NCI-H146 treated with DMSO at 0.1 percent for 48 hours (cell line): ENCODE results near the gene SNCAIP.
"Not testable (repeated sequence)": the region's sequence is repeated elsewhere in the genome, so short reads cannot be mapped to it uniquely, and the experiment has no call there.

Experiments used
- DNase-seq: peaks from one replicate; lab custom pipeline; 2025; ENCODE audit not compliant: unreplicated experiment; lab: John Stamatoyannopoulos, UW

SNCAIP gene

GRCh38 chr5:122458278-122458872 is 146.3 kb downstream of the SNCAIP start:
- no peak for DNase-seq

DNA sequence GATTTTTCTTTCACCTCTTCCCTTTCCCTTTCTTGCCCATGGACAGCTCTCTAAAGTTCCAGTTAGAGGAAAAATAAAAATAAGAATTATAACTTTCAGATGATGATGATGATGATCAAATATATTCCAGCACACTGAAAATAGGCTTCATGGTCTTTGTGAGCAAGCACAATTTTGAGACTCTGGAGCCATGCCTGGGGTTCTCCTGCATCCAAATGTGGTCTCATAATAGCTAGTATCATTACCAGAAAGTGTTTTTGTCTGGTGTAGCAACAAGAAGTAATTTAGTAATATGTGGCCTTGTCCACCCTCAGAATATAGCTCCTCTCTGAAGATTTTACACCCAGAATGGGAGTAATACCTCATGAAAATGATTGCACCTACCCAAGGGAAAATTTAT is 150.4 kb downstream of the SNCAIP start:
- DNase-seq: no peak

DNA sequence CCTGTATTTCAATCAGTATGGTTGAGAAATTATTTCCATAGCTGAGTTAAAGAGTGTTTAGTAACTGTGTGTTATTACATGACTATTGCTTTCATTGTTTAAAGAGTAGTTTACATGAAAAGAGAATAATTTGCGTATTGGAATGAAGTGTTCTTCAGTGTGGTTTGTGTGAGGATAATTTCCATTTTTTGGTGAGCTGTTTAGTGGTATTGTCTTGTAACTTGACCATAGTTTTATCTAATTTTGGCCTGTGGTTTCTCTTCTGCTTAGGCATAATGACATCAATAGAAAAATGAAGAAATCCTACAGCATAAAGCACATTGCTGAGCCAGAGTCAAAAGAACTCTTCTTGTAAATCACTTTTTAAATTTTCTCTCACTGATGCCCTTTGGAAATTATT is 151.2 kb downstream of the SNCAIP start:
- DNase-seq: no peak

DNA sequence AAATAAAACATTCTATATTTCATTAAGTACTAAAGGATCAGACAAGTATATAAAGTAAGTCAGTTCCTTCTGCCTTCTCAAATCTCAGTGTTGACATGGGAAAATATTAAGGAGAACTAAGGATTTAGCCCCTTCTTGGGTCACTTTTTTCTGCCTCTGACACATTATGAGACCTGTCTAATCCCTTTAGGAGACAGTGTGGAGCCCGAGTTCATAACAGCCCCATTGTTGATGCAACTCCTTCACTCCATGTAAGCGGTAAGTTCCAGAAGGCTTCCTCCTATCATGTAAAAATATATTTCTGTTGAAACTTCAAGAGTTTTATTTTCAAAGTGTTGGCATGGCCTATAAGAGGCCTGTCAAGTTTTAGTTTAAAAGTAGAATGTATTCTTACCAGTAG is 152.2 kb downstream of the SNCAIP start:
- DNase-seq: no peak

DNA sequence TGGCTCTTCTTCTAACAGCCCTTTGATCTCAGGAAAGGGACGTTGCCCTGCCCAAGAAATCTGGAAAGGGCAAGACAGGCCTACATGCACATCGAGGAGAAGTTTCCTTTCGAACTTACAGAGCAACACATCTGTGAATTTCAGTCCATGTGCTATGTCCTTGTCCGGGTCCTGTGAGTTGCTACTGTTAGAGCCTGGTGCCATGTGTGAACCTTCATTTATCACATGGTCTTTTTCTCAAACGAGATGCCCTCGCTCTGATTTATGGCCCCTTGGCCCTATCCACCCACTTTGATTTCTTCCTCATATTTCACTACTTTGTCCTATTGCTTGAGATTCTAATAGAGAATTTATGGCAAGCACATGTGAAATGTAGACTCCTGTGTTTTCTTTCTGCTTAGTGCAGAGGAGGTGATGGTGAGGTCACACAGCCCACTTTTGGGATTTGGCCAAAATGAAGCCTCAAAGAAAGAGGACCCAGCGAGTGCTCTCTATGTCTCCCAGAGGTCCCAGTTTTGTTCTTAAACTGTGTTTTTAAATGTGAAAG is 153.1 kb downstream of the SNCAIP start:
- DNase-seq: no peak

DNA sequence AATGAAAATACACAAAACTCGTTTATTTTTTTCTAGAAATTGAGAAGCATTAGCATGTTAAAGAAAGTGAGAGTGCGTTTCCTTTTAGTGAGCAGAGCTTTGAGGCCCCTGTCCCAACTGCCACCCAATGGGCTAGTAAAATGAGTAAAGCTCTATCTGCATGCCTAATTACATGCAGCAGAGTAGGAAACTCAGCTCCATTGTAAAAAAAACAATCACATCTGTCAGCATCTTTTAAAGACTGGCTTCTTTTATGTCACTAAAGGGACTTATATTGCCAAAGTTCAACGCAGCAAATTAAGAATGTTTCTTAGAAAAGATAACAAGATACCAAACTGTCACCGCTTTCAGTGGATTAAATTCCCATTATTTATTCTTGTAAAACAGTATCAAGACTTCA is 154.0 kb downstream of the SNCAIP start:
- no peak for DNase-seq

DNA sequence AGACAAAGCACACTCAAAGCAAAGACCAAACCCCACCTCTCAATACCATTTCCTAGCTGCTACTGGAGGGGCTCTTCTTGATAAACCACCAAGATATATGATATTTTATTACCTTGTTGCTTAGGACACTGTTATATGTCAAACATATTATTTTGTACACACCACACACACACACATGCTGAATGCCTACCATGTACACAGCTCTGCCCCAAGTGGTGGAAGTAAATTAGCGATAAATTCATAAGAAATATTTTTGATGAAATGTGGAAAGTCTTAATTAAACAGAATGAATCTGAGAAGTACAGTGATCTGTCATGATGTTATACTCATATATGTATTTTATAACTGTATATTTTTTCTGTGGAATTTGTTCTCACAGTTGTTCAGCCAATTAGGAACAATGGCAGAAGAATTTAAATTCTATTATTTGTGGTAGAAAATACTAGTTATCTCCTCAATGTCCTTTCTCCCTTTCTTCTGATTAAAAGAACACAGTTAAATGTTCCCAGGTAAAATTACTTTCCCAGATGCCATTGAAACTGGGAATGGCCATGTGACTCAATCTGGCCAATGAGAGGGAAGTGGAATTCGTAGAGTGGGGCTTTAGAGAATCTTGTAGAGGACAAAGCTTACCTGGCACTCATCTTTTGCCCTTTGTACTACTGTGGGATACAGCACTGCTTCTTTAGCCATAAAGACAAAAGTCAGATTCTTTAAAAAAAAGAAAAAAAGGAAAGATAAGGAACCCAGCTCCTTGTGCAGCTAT is 156.5 kb downstream of the SNCAIP start:
- no peak for DNase-seq

DNA sequence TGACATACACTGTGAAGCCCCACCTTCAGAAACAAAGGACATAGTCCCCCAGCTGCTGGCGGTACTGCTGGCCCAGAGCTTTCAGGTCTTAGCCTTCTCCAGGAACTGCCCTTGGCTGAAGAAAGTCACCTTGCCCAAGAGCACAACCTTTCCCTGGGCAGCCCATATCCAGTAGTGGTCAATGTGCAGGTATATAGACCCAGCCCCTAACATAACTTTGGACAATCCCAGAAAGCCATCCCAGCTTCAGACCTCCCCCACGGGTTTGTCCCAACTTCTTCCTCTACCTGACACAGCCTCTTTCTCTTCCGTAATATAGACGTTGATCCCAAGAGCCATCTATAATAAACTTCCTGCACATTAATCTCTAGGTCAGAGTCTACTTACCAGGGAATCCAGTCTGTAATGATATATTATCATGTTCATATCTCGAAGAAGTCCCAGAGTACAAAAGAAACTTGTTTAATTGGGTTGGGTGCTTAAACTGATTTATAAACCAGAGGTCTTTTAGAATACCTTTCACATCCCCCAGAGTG is 157.4 kb downstream of the SNCAIP start:
- no peak for DNase-seq

GRCh38 chr5:122470365-122470764 is 158.3 kb downstream of the SNCAIP start:
- no peak for DNase-seq

DNA sequence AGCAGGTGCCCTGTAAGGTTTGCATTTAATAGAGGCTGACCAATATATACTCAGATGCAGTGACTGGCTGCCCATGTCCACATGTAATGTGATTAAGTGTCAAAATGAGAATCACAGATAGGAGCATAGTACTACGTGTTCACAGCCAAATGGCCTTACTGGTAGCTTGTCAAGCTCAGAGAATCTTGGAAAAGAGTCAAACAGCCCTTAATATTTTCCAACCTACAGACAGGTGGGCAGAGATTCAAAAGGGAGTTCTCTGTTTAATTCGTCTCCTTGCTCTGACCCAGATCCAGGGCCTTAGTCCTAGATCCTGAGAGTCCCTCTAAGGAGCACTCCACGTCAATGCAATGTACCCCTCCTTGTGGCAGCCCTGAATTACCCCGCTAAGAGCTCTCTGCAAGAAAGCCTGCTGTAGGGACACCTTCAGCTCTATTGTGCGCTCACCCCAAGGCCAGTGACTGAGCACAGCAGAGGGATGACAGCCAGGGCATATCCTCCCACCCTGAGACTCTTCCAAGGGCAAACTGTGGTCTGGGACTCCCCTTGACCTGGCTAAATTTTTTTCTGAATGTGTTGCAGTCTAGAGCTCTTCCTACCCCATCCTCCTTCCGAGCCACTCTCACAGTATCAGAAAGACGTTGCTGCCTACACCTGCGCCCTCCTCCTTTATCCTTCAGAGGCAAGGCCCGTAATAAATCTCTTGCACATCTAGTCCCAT is 159.2 kb downstream of the SNCAIP start:
- no peak for DNase-seq

GRCh38 chr5:122471752-122472061 is 159.7 kb downstream of the SNCAIP start:
- no peak for DNase-seq

DNA sequence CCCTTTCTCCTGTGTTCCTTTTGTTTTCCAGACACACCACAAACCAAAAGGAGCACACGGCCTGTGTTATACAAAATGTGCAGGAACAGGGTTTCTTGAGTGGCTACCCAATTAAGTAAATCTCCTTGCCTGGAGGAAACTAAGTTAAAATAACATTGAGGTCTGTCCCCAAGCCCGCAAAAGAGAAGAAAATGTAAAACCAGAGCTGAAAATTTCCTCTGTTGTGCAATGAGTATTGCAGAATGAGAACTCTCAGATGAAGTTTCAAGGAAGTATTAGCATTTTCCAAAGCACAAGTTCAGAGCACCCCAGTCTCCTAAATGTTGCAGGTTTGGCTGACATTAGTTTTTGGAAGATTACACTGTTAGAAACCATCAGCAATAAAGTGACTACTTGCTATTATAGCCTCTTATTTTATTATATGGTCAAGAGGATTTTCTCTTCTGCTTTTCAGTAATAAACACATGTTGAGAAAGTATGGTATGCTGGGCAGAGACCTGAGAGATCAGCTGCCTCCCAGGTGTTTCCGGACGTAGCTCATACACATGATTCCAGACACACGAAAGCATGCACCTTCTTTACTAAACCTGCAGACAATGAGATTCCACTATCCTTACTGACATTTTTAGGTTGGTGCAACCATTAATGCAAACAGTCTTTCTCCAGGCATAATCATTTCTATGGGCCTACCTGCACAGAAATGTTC is 161.3 kb downstream of the SNCAIP start:
- no peak for DNase-seq

DNA sequence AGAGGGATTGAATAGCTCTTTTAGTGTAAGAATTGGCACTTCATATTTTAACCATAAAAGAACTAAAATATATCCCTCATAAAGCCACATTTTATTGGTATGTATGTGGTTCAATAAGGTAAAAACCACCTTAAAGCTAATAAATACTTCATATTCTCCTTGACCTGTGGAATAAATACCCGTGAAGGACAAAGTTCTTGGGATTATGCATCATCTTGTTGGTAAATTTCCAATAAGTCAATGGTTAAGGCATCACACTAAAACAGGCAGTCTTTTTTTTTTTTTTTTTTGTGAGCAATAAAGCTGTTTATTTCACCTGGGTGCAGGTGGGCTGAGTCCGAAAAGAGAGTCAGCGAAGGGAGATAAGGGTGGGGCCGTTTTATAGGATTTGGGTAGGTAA is 161.9 kb downstream of the SNCAIP start:
- DNase-seq: no peak

DNA sequence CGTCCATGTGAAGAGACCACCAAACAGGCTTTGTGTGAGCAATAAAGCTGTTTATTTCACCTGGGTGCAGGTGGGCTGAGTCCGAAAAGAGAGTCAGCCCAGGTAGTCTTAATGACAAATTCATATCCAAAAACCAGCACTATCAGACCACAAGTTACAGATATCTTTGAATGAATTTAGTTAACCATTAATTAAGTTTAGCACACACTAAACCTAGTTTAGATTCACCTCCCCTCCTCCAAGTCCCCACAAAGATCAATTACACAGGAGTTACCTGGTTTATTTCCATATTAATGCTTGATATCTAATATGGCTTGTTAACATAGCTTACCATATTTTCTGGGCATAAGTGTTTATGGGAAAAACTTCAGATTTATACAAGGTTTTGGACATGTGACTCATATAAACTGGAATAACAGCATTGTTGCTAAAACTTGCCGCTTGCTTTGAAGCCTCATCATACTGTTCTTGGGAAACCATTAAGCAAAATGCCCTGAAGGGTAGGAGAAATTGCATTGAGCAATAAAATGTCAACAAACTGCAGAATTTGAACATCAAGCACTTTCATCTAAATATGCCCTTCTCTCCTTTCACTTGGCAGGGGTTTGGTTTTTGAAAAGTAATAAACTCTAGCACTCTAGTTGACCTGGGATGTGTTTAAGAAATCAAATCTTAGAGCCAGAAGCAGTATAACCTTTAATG is 166.9 kb downstream of the SNCAIP start:
- DNase-seq: no peak

DNA sequence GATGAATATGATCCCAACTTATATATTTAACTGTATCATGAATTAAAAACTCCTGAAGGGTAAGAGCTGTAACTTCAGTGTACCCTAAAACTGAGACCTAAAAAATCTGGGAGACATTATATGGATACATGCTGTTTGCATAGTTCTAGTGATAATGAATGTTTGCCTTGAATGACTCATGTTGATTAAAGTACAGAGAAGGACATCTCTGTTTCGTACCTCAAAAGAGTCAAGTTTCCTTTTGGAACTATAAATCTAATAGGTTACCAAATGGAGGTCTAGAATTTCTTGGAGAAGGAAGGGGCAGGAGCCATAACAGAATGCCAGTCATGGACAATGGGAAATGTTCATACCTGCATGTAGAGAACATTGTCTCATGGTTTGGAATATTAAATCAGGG is 168.1 kb downstream of the SNCAIP start:
- no peak for DNase-seq

DNA sequence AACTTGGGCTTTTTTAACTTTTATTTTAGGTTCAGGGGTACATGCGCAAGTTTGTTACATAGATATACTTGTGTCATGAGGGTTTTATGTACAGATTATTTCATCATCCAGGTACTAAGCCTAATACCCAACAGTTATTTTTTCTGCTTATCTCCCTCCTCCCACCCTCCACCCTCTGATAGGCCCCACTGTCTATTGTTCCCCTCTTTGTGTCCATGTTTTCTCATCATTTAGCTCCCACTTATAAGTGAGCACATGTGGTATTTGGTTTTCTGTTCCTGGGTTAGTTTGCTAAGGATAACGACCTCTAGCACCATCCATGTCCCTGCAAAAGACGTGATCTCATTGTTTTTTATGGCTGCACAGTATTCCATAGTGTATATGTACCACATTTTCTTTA is 172.1 kb downstream of the SNCAIP start:
- no peak for DNase-seq

- no peak for DNase-seq
These were observed 173.2 kb downstream of the SNCAIP start for GRCh38 chr5:122485226-122485625.

DNA sequence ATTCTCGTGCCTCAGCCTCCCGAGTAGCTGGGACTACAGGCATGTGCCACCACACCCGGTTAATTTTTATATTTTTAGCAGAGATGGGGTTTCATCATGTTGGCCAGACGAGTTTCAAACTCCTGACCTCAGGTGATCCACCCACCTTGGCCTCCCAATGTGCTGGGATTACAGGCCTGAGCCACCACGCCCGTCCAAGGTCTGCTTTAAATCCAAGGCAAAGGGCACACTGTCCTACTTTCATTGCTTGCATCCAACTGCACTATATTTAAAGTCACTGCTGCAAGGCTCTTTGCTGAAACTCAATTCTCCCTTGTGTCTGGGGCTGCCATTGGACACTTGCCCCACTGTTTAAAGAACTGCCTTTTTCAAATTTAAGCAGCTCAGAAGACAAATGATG is 174.6 kb downstream of the SNCAIP start:
- not testable (repeated sequence) for DNase-seq

DNA sequence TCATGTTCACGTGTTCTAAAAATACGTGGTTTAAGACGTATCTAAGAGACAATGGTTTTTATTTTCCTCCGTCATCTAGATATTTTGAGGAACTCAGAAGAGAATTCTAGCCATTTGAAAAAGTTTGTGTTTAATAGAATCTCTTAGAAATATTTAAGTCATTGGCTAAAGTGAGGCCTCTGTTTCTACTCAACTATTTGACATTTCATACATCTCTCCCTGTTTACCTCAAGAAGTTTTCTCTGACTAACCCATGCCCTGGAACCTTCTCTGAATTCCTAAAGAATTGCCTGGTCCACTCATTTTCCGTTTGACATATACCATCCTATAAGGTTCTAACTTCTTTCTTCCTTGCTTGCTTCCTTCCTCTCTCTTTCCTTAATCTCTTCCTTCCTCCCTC is 178.7 kb downstream of the SNCAIP start:
- no peak for DNase-seq

- DNase-seq: no peak
These were observed 180.6 kb downstream of the SNCAIP start for GRCh38 chr5:122492675-122493074.
